HG02623 (cell line): ENCODE measurements around the gene CELF5.
"Not testable (repeated sequence)": the region's sequence is repeated elsewhere in the genome, so short reads cannot be mapped to it uniquely, and the experiment has no call there.

Experiments
- ATAC-seq: cut with Tn5 transposase; IDR thresholded peaks from one replicate; pipeline ENCODE4 v1.9.1; 2021; ENCODE audit warnings: moderate library complexity; ENCODE audit not compliant: unreplicated experiment

The CELF5 gene

DNA sequence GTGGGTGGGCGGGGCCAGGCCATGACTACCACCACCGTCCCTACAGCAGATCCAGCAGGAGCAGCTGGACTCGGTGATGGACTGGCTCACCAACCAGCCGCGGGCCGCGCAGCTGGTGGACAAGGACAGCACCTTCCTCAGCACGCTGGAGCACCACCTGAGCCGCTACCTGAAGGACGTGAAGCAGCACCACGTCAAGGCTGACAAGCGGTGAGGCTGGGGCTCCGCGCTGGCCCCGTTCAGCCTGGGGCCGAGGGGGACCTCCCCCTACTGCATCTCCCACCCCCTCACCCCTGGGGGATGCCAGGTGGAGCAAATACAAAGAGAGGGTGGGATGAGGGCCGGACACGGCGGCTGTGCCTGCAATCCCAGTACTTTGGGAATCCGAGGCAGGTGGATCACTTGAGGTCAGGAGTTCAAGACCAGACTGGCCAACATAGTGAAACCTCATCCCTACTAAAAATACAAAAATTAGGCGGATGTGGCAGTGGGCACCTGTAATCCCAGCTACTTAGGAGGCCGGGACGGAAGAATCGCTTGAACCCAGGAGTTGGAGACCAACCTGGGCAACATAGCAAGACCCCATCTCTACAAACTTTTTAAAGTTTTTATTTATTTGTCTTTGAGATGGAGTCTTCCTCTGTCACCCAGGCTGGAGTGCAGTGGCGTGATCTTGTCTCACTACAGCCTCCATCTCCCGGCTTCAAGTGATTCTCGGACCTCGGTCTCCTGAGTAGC lies 18.1 kb upstream of the CELF5 start:
- ATAC-seq, result no peak

DNA sequence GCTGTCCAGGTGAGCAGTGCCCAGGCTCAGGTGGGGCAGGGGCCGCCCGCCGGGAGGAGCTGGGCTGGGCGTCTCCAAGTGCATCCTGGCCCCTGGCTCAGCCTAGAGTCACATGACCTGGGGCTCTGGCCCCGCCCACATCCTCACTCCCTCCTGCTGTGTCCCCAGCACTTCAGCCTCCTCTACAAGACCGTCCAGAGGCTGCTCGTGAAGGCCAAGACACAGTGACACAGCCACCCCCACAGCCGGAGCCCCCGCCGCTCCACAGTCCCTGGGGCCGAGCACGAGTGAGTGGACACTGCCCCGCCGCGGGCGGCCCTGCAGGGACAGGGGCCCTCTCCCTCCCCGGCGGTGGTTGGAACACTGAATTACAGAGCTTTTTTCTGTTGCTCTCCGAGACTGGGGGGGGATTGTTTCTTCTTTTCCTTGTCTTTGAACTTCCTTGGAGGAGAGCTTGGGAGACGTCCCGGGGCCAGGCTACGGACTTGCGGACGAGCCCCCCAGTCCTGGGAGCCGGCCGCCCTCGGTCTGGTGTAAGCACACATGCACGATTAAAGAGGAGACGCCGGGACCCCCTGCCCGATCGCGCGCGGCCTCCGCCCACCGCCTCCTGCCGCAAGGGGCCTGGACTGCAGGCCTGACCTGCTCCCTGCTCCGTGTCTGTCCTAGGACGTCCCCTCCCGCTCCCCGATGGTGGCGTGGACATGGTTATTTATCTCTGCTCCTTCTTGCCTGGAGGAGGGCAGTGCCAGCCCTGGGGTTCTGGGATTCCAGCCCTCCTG lies 16.8 kb upstream of the CELF5 start:
- ATAC-seq, result no peak

DNA sequence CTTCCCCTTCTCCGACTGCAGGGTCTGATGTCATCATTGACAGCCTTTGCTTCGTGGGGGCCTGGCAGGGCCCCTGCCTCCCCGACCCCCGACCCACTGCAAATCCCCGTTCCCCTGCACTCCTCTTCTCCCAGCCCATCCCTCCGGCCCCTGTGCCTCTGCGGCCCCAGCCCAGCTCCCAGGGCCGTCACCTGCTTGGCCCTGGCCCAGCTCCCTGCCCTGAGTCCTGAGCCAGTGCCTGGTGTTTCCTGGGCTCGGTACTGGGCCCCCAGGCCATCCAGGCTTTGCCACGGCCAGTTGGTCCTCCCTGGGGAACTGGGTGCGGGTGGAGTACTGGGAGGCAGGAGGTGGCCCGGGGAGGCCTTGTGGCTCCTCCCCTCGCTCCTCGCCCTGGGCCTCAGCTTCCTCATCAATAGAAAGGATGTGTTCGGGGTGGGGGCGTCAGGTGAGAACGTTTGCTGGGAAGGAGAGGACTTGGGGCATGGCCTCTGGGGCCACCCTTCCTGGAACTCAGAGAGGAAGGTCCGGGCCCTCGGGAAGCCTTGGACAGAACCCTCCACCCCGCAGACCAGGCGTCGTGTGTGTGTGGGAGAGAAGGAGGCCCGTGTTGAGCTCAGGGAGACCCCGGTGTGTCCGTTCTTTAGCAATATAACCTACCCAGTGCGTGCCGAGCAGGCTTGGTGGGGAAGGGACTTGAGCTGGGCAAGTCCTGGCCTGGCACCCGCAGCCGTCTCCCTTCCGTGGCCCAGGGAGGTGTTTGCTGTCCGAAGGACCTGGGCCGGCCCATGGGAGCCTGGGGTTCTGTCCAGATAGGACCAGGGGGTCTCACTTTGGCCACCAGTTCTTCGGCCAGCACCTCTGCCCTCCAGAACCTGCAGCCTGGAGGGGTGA lies 15.9 kb upstream of the CELF5 start:
- no peak for ATAC-seq

DNA sequence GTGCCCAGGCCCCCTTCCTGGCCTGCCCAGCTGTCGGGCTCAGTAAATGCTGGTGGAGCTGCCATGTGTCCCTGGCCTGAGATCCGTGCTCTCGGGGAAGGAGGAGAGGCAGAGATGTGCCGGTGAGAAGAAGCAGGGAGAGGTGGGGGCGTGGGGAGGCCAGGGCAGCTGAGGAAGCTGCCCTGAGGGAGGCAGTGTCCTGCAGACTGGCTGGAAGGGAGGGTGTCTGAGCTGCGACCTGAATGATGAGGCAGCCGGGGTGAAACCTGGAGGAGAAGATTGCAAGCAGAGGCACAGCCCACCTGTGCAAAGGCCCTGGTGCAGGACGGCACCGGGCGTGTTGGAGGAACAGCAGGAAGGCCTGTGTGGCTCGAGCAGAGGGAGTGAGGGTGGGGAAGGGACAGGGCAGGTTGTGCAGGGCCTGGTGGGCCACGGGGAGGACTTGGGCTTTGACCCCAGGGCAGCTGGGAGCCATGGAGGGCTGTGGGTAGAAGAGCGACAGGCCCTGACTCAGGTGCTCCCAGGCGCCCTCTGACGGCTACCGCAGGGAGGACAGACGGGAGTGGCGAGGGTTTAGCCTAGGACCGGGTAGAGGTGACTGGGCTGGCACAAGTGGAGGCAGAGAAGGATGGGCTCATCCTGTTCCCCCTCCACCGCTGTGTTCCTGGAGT lies 14.0 kb upstream of the CELF5 start:
- no peak for ATAC-seq

DNA sequence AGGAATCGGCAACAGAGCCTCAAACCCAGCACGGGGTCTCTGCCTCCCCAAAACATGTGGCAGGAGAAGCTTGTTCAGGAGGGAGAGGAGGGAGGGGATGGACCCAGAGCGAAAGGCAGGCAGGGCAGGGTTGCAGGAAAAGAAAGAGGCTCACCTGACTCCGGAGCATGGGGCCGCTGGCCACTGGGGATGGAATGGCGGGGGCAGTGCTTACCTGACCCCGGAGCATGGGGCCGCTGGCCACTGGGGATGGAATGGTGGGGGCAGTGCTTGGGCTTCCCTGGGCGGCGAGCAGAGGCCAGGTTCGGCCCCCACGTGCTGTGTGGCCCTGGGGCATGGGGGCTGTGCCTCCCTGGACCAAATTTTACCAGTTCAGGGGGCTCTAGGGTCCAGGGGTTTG lies 13.3 kb upstream of the CELF5 start:
- no peak for ATAC-seq

DNA sequence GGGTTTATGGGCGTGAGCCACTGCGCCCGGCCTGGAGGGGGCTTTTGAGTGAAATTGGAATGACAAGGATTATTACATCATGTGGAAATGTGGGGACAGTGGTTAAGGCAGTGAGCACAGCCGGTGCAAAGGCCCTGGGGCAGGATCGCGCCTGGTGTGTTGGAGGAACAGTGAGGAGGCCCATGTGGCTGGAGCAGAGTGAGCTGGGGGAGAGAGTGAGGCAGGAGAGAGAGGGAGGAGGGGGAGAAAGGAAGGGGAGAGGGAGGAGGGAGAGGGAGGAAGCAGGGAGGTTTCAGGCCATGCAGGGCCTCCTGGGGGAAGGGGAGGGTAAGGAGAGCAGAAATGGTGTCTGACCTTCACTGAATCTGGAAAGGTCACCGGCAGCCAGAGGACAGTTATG lies 11.3 kb upstream of the CELF5 start:
- ATAC-seq, result no peak

DNA sequence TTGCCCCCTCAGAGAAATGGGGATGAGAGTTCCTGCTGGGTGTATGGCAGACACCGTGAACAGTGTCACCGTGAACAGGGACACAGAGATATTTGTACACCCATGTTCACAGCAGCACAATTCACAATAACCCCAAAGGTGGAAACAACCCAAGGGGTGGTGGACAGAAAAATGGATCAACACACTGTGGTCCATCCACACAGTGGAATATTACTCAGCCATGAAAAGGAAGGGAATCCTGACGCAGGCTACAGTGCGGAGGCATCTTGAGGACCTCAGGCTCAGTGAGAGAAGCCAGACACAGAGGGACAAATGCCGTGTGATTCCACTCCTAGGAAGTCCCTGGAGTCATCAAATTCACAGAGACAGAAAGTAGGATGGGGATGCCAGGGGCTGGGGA lies 7.6 kb upstream of the CELF5 start:
- ATAC-seq, result no peak

DNA sequence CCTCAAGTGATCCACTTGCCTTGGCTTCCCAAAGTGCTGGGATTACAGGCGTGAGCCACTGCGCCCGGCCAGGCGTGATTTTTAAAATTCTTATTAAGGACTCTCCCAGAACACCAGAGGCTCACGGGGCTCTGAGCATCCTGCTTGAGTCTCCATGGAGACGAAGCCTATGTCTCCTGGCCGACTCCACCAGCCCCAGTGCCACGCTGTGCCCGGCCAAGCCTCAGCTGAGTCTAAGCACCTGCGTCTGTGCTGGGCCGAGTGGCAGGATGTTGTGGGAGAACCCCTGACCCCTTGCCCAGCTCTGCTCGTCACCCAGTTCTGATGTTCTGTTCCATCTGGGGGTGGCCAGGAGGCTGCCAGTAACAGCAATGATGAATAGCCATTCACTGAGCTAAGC lies 3.9 kb upstream of the CELF5 start:
- ATAC-seq, result no peak

DNA sequence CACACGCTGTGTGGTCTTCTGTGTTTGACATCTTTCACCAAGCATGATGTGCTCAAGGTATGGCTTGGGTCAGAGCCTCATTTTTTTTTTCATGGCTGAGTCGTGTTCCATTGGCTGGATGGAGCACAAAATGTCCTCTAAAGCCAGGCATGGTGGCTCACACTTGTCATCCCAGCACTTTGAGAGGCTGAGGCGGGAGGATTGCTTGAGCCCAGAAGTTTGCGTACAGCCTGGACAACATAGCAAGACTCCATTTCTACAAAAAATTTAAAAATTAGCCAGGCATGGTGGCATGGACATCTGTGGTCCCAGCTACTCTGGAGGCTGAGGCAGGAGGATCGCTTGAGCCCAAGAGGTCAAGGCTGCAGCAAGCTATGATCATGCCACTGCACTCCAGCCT lies 2.9 kb upstream of the CELF5 start:
- not testable (repeated sequence) for ATAC-seq

DNA sequence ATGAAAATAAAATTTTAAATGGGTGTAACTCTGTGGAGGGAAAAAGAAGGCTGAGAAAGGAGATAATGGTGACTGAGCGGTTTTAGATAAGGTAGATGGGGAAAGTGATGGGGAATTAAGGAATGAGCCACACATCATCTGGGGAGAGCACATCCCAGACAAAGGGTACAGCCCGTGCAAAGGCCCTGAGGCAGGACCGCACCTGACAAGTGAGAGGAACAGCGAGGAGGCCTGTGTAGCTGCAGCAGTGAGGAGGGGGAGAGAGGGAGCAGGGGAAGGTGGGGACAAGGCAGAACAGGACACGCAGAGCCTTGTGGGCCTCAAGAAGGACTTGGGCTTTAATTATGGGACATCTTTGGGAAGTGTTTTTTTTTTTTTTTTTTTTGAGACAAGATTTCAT lies 1.8 kb upstream of the CELF5 start:
- ATAC-seq, result no peak

DNA sequence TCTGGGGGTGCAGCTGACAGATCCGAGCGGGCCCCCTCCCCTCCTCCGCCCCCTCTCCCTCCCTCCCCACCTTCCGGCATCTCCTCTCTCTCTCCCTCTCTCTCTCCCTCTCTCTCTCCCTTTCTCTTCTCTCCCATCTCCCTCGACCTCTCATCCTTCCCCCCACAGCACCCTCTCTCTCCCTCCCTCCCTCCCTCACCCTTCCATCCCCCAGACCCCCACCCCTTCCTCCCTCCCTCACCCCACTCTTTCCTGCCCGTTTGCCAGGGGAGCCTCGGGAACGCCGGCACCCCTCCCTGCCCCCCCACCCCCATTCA lies 666 bp downstream of the CELF5 start:
- no peak for ATAC-seq

DNA sequence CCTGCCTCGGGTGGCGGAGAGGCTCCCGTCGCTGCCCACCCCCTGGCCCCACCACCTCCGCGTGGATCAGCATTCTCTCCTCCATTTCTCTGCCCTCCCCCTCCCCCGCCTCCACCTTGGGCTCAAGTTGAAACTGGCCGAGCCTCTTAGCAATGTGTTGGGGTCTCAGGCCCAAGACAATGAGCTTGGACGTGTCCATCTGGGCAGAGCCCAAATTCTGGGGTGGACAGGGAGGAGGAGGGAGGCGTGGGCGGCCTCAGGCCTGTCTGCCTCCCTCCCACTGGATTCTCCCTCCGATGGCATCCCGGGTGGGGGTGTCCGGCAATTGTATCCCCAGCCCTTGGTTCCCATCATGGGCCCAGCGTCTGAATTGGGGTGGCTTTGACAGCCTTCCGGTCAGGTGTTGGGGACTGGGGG lies 1.2 kb downstream of the CELF5 start:
- no peak for ATAC-seq

DNA sequence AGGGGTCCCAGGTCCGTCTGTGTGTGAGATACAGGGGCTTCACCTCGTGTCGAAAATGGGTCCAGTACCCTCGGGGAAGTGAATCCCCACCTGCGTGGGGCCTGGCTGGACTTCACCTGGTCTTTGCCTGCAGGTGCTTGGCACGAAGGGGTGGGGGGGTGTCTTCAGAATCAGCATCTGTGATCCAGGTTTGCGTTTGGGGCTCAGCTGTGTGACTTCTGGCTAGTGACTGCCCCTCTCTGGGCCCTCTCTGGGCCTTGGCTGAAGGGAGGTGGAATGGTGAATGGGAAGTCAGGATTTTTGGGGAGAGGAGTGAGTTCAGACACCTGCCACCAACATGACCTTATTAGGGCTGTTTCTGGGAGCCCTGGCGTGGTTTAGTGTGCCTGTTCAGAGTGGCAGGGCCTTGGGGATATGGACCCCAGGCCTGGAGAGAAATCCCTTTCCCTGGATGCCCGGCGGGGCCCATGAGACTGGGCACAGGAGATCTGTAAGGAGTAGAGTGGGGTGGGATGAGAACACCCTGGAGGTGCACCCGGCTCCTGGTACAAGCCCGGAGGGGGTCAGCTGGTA lies 2.7 kb downstream of the CELF5 start:
- ATAC-seq, result no peak

DNA sequence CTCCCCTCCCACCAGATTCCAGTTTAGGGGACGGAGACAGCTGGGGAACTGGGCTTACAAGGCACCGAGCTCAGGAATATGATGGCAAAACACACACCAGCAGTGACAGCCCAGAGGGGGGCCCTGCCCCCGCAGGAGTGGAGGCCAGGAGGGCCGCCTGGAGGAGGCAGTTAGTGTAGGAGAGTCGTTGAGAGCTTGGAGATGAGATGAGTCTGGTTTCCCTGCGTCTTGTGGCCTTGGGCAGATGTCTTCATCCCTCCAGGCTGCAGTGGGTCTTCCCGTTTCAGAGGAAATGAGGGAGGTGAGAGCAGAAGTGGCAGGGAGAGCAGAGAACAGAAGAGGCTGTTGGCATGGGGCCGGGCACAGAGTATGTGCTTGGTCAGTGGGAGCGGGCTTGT lies 4.9 kb downstream of the CELF5 start:
- ATAC-seq, result no peak

DNA sequence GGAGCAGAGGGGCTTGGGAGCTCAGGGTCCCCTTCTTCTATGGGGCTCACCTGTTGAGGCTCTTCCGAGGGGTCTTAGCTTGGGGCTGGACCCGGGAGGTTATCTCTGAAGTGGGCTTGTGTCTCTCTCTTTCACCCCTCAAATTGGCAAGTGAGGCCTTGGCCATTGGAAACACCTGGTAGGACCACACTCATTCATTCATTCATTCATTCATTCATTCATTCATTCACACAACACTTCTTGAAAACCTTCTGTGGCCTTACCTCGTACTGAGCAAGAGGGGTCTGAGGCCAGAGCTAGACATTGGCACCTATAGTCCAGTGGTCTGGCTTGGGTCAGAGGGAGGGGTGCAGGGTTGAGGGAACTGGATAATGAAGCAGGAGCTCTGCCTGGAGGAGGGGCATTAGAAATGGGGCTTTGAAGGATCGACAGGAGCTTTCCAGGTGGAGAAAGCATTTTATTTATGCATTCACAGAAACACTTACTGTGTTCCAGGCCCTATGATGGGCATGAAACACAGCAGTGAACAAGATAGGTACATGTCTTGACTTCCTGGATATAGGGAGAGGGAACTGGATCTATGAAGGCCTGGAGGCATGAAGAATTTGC lies 5.5 kb downstream of the CELF5 start:
- no peak for ATAC-seq

DNA sequence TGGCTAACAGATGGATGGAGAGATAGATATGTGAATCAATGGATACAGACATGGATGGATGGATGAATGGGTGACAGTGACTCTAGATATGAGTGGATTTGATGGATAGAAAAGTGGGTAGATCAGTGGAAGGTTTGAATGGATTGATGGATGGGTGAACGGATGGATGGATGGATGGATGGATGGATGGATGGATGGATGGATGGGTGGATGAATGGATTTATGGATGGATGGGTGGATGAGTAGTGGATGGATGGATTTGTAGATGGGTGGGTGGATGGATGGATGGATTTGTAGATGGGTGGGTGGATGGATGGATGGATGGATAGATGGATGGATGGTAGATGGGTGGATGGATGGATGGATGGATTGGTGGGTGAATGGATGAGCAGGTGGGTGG lies 6.8 kb downstream of the CELF5 start:
- ATAC-seq, result no peak

DNA sequence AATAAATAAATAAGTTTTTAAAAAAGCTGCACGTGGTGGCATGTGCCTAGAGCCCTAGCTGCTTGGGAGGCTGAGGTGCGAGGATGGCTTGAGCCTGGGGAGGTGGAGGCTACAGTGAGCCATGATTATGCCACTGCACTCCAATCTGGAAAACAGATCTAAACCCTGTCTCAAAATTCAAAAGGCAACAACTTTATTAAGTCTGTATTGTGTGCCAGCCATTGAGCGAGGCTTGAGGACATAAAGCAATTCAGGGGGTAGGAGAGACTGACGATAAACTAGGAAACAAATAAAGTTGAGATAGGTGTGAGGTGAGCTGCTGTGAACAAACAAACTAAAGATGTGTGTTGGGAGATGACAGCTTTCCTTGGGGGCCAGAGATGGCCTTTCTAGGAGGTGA lies 8.7 kb downstream of the CELF5 start:
- no peak for ATAC-seq

DNA sequence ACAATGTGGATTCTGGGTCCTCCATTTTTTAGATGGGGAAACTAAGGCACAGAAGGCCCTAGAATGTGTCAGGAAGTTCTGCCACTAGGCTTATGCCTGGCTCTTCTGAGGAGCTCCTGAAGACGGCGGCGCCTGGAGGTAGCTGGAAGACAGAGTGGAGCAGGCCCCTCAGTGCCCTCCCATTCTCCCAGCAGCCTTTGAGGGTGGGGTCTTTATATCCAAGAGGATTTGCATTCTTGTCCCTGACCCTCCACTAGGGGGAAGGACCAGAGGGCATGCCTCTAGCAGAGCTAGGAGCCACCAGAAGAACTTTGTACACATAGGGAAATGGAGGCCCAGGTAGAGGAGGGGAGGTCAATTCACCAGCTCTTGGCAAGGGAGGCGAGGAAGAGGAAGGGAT lies 9.4 kb downstream of the CELF5 start:
- ATAC-seq, result no peak

DNA sequence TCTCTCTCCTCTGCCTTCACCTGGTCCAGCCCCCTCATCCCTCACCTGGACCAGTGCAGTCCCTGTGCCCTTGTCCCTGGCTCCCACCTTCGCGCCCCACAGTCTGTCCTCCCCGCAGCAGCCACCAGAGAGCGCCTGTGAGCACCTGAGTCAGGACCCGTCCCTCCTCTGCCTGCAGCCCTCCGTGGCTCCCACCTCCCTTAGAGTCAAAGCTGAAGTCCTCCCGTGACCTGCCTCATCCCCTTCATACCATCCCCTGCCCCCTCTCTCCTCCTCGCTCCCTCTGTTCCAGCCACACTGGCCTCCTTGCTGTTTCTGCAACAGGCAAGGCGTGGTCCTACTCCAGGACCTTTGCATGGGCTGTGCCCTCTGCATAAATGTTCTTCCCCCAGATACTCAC lies 10.3 kb downstream of the CELF5 start:
- ATAC-seq, result no peak

DNA sequence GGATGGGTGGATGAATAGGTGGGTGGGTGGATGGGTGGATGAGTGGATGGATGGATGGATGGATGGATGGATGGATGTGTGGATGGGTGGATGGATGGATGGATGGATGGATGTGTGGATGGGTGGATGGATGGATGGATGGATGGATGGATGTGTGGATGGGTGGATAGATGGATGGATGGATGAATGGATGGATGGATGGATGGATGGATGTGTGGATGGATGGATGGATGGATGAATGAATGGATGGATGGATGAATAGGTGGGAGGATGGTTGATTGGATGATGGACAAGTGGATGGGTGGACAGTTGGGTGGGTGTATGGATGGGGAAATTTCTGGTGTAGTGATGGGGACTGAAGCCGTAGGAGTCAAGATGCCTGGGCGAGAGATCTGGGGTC lies 11.1 kb downstream of the CELF5 start:
- ATAC-seq, result not testable (repeated sequence)

DNA sequence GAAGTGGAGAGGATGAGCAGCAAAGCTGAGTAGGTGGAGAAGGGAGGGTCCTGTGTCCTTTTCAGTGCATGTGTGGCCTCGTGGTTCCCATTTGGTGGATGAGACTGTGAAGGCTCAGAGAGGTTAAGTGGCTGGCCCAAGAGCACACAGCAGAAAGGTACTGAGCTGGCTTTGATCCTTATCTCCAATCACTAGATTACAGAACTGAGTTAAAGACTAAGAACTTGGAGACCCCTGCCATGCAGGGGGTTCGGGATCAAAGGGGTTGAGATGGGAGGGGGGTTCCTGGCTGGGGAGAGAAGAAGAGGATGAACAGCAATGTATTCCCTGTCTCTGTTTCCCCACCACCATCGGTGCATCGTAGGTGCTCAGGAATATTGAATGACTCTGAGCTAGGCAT lies 11.8 kb downstream of the CELF5 start:
- no peak for ATAC-seq
